Stimulated activated CD4-positive, alpha-beta T cell treated with anti-CD3 and anti-CD28 coated beads, TNF-alpha, amount 100 ng/mL, for 48 hours (primary cell): ENCODE data around the gene CERT1.
"Not testable (repeated sequence)": the region's sequence is repeated elsewhere in the genome, so short reads cannot be mapped to it uniquely, and the experiment has no call there.

ENCODE experiments used
- DNase-seq, 3 donors: peaks; one replicate each; pipeline ENCODE4 v3.0.0-alpha.2; 2020; ENCODE audit warnings: low read depth in 3 of 3

The CERT1 gene

DNA sequence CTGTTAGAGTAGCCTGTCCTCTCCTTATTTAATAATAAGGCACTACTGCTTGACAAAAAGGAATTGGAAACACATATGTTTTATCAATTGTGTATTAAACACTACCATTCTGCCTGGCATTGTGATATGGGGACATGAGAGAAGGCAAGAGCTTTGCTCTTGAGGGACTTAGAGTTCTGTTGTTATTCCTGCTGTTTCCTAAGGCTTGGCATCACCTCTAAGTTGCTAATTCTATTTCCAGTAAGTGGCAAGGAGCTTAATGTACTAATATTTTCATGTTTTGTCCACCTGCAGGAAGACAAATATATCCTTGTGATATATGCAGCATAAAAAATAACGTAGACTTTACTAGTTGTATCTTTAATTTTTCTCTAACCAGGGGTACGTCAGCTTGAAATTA is 161.8 kb downstream of the CERT1 start:
- DNase-seq = no peak

DNA sequence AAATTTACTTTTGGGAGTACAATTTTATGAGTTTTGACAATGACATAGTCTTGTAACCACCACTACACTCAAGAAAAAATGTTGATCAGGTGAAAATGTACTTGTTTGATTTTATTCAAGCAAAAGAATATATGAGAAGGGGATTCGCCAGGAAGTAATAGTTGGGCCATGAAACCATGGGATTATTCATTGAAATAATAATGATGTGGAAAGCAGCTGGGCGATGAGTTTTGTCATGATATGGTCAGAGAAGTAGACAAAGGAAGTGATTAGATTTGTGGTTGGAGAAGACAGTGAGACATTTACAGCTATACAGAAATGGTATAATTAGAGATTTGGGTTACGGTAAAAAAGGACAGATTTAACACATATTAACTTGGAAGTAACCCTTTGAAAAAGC is 163.2 kb downstream of the CERT1 start:
- DNase-seq = no peak

DNA sequence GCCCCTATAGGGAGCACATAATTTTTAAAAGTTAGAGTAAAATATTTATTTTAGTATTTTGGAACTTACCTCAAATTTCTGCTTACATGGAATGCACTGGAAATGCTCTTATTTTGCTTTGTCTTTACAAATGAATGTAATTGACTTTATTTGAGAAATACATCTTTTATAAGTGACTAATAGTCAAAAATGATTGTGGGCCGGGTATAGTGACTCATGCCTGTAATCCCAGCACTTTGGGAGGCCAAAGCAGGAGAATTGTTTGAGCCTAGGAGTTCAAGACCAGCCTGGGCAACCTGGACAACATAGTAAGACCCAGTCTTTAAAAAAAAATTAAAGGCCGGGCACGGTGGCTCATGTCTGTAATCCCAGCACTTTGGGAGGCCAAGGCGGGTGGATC is 168.6 kb downstream of the CERT1 start:
- DNase-seq = no peak

DNA sequence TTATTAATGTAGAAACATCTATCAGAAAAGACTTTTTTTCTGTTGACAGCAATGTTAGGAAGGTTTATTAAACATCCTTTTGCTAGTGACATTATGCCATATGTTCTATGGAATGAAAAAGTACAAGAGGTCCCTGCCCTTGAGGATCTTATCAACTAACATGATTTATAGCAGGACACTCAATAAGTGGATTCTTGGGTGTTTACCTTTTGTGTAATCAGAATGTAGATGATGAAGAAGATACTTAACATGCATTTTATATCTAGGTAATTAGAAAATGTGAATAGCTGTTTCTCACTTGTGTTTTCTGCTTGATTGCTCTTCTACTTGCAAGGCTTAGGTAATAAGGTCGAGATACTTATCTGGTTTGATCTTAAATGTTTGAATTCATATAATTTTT is 169.5 kb downstream of the CERT1 start:
- no peak for DNase-seq

DNA sequence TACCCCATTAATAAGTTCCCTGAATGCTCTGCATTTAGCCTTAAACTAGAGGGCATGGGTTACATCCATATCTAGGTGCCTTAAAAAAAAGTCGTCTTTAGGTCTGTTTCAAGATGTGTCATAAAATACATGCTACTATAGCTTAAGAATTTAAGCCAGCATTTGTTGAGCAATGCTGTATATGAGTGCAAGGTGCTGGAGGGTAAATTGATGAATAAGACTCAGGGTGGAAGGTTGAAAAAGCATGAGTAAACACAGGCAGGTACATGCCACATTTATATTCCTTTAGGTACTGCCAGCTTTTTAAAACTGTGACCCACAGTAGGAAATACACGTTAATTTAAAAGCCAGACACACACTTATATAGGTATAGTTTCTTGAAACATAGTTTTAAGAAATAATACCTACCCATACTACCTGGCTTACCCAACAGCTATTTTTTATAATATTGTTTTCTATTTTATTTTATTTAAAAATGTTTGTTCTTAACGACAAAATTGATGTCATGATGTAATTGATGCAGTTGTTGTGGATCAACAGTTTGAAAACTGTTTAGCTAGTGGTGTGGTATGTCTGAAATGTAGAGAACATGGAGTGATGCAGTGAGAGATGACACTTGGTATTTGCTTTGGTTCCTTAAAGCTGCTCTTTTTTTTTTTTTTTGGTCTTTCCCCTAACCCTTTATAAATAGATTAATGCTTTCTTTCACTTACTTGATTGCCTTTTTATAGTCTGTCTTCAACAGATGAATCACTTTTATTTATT is 170.5 kb downstream of the CERT1 start:
- no peak for DNase-seq

DNA sequence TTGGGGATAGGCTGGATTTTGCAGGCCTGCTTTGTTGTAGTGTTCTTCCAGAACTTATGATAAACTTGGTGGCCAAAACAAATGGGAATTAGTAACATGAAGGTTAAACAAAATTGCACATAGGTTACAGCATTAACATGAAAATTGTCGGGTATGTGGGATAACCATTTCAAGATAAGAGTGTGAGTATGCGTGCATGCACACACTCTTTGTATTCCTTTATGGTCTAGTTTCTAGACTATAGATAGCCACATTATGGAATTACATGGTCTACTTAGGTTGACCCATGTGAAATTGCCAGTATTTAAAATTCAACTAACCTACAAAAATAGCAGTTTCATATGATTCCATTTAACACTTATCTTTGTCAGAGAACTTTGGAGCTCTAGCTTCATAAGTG is 173.0 kb downstream of the CERT1 start:
- no peak for DNase-seq

DNA sequence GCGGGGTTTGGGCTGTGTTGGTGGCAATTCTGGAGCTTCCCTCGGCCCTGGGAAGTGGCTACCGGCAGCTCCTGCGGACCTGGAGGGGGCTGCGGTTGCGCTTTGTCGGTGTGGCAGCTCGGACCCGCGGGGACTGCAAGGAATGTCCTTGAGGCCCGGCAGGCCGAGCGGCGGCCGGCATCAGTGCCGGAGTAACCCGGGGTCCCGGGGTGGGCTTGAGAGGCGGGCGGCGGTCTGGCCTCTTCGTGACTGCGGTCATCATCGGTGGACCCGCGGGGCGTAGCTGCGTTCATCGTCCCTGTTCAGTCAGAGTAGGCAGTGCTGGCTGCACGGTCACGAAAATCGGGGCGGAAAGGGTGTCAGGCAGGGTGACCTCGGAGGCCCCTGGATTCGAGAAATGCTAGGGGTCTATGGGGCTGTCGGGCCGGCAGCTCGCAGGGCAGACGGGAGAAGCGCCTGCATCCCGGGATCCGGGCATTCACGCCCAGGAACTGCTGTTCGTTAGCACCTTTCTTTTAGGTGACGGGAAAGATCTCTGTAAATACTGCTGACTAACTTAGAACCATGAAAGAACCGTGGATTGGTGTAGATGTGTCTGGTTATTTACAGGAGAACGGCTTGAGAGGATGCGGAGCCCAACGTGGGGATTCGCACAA is 173.9 kb downstream of the CERT1 start:
- DNase-seq = peak in 1 of 3 donors; percentile 3

DNA sequence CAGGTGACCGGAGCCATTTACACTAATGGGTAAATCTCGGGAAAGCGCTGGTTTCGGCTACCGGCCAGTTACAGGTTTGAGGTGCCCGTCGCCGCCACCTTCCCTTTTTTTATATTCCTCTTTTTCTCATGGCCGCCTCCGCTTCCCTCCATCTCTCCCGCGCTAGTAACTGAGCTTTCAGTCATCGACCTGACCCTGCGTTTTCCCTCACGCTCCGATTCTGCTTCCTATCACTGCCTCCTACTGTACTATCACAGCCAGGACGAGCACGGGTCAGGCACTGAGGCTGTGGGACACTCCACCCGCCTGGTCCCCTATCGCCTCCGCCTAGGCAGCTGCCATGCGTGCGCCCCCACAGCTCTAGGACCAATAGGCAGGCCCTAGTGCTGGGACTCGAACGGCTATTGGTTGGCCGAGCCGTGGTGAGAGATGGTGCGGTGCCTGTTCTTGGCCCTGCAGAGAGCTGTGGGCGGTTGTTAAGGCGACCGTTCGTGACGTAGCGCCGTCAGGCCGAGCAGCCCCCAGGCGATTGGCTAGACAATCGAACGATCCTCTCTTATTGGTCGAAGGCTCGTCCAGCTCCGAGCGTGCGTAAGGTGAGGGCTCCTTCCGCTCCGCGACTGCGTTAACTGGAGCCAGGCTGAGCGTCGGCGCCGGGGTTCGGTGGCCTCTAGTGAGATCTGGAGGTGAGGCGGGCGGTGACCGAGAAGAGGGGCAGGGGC is 174.7 kb downstream of the CERT1 start, which contains the start of gene HMGCR:
HMGCR (plus strand) TSS at position 606 of the 722 bp plus-strand sequence. CDS start 5,386 bp downstream, outside the sequence.
- peak; percentile 90 to 98 (median 96) for DNase-seq

DNA sequence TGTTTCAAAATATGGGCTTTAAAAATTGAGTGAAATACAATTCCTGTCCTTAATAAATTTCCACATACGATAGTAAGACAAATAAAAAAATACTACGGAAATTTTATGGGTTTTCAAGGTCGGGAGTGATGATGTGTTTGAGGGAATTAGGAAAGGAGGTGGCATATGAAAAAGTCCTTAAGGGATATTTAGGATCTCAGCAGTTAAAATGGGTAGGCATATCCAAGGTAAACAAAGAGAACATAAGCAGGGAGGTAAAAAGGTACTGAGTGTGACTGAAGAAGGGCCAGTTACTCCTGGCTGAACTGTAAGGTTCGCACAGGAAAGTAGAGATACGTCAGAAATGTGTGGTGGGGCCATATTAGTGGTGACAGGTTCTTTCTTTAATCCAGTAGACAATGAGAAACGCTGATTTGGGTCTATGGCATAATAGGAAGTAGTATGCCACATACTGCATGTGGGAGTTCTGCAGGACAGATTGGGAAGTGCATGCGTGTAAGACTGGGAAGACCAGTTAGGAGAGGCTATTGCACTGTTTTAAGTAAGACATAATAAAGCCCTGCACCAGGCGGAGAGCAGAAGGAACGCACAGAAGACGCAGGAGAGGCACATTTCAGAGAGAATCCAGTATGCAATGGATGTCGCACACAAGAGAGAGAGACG is 175.3 kb downstream of the CERT1 start:
- DNase-seq = peak in 1 of 3 donors; percentile 11

DNA sequence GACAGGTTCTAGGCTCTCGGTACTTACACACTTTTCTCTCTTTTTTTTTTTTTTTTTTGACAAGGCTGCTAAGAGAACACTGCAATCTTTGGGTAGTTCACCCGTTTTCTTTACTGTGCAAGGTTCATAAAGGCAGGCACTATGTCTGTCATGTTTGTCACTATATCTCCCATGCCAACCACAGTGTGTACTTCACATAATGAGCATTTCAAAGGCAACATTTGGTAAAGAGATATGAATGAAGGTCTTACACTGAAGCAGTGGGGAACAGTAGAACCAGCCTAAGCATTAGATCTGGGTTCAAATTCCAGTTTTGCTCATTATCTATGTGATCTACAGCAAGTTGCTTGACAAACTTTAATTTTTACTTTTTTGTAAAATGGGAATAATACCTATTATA is 175.9 kb downstream of the CERT1 start:
- DNase-seq = no peak

DNA sequence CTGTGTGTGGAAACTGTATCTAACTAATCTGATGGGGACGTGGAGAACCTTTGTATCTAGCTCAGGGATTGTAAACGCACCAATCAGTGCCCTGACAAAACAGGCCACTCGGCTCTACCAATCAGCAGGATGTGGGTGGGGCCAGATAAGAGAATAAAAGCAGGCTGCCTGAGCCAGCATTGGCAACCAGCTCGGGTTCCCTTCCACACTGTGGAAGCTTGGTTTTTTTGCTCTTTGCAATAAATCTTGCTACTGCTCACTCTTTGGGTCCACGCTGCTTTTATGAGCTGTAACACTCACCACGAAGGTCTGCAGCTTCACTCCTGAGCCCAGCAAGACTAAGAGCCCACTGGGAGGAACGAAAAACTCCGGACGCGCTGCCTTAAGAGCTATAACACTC is 177.0 kb downstream of the CERT1 start:
- DNase-seq = not testable (repeated sequence)

DNA sequence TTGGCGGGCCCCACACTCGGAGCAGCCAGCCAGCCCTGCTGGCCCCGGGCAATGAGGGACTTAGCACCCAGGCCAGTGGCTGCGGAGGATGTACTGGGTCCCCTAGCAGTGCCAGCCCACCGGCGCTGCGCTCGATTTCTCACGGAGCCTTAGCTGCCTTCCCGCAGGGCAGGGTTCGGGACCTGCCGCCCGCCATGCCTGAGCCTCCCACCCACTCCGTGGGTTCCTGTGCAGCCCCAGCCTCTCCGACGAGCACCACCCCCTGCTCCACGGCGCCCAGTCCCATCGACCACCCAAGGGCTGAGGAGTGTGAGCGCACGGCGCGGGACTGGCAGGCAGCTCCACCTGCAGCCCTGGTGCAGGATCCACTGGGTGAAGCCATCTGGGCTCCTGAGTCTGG is 177.7 kb downstream of the CERT1 start:
- DNase-seq = not testable (repeated sequence)

DNA sequence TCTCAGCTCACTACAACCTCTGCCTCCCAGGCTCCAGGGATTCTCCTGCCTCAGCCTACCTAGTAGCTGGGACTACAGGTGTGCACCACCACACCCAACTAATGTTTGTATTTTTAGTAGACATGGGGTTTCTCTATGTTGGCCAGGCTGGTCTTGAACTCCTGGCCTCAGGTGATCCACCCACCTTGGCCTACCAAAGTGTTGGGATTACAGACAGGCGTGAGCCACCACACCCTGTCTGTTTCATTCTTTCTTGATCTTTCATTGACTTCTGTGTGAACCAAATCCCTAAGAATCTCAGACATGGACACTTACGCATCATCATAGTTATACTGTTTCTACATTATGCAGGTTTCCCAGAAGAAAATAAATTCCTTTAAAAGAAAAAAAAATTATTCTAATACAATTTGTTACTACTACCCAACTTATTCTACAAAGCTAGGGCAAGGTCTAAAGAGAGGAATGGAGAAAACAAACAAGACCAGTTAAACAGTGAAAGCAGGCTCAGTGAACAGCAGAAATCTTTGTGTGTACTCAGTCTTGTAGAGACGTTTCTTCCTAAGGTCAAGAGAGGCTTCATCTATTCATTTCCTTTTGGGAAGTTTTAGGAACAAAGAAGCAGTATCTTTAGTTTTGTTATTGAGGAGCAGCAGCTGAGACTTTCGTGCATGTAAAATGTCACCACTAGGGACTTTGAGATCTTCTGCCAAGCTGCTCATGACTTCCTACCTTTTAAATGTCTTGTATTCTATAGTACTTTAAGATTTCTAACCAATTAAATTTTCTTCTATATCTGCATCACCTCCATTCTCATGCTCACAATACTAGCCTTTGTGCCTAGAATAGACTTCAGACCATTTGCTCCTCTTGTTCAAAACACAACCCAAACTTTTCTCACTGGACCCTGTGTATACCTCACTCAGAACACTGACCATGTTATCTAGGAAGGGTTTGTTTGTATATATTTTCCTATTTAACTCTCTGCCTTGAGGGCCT is 180.0 kb downstream of the CERT1 start:
- no peak for DNase-seq

DNA sequence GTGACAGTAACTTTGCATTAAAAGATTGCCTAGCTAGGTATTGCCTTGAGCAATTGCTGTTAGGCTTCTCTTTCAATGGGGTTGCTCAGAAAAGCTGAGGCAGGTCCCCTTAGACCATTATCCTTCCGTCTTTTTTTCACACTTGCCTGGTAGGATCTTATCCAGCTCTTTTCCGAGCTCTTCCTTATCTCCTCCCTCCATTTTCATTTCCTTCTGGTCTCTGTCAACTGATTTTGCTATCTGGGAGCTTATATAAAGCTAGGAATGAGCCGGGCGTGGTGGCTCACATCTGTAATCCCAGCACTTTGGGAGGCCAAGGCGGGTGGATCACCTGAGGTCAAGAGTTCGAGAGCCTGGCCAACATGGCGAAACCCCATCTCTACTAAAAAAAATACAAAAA is 181.0 kb downstream of the CERT1 start:
- no peak for DNase-seq
